HuH-7.5 (cell line): ENCODE measurements around the gene SCEL.
"Not testable (repeated sequence)": the region's sequence is repeated elsewhere in the genome, so short reads cannot be mapped to it uniquely, and the experiment has no call there.

Source experiments
- DNase-seq: peaks from one replicate; pipeline ENCODE4 v3.0.0; 2011; ENCODE audit warnings: low spot score

Gene SCEL, protein sequence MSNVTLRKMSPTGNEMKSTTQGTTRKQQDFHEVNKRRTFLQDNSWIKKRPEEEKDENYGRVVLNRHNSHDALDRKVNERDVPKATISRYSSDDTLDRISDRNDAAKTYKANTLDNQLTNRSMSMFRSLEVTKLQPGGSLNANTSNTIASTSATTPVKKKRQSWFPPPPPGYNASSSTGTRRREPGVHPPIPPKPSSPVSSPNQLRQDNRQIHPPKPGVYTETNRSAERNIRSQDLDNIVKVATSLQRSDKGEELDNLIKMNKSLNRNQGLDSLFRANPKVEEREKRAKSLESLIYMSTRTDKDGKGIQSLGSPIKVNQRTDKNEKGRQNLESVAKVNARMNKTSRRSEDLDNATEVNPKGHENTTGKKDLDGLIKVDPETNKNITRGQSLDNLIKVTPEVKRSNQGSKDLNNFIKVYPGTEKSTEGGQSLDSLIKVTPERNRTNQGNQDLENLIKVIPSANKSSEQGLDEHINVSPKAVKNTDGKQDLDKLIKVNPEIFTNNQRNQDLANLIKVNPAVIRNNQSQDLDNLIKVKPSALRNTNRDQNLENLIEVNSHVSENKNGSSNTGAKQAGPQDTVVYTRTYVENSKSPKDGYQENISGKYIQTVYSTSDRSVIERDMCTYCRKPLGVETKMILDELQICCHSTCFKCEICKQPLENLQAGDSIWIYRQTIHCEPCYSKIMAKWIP

DNA sequence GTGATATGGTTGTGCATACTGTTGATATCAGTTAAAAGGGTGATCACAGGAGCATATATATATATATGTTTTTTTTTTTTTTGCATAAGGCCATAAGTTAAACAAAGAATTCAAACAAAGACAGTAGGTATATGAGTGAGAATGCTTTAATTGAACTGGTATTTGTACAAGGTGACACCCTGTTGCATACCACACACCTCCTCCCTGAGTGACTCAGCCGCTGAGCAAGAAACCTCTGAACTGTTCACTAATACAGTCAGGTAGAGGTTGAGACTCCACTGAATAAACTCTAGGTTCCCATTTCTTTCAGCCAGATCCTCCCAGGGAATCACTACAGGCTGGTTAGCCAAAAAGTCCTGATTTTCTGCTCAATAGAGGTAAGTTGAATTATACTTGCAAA, at the start of gene SCEL:
Gene SCEL, plus strand, starts transcription at position 259 of the 400 bp plus-strand sequence. CDS start 20,170 bp downstream, outside the sequence.
- no peak for DNase-seq

DNA sequence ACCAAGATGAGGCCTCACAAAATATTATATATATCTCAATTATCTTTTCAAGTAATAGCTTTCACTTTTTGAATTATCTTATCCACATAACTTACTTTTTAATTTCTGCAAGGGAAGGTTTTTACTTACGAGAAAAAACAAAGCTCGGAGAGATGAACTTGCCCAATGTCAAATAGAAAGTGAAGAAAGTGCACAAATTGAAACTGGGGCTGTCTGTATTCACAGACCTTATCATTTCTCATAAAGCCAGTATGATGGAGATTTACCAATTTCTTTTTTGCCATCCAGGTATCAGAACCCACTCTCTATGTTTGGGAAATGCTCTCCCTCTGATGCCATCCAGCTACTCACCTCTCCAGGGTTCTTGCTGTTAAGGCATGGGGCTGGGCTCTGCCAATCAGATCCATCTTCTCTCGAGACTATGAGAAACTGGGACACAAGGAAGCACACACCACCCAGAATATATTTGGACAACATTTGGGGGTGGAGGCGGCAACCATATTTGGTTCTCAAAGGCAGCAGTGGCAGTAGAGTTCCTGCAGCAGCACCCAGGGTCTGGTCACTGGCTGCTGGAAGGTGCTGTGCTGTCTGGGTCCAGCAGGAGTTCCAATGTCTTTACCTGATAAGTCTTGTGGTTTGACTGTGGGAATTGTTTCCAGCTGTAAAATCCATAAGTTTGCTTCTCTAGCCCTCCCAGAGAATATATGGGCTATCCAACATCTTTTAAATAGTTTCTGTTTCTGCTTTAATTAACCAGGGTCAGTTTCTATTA, 45.8 kb upstream of the SCEL start:
- DNase-seq, result no peak

DNA sequence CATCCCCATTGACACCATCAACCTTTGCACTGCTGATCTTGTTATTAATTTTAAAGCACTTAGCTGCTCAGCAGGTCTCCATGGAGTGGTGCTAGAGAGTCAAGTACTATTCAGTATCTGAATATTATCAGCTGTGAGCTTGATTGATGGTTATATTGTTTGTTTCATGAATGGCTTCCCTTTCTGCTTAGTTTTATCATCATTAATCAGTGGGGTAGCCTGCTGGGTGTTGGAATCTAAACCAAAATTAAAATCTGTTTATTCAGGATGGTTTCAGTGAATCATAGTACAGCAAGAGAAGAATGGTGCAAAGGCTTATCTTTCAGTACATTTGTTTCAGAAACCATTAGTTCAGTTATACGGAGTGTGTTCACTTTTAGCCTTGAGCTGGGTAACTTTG, 42.5 kb upstream of the SCEL start:
- no peak for DNase-seq

DNA sequence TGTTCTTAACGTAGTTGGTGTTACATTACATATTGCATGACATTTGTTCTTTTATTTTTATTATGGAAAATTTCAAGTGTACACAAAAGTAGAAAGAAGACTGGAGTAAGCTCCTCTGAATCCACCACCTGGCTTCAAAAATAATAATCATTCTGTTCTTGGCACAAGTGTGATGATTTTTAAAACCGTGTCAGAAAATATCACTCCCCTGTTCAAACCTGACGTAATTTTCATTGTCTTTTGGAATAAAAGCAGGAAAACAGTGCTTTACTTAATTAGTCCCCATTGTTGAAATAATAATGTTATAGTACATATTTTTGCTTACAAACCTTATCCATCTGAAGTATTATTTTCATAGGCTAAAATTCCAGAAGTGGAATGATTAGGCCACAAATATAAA, 41.3 kb upstream of the SCEL start:
- DNase-seq, result no peak

DNA sequence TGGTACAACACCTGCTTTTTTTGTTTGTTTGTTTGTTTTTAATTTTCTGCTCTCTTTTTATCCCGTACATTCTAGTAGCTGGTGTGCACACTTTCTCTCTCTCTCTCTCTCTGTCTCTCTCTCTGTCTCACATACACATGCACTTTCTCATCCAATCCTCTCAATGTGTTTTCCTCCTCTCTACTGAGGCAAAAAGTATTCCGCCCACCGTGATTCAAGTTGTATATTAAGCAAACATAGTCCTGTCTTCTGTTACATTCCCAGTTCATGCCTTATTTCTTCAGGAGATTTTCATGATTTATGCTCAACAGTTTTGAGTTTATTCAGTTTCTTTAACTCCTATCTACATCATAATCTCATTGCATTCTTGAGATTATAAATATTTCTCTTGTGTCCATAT, 38.2 kb upstream of the SCEL start:
- DNase-seq, result no peak

DNA sequence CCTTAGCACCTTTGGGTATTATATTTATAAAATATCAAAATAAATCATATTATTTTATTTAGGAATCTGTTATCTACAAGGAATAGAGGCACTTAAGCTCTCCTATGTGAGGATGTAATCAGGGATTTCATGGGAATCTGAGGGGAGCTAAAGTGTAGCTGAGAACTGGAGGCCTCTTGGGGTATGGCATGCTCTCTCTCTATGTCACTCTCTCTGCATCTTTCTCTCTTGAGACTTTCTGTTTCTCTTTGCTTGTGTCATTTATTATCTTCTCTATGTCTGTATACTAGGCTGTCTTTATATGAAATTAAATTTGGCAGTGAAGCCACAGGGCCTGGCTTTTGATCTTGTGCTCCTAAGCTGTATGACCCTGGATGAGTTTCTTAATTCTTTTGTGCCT, 37.7 kb upstream of the SCEL start:
- DNase-seq, result no peak

DNA sequence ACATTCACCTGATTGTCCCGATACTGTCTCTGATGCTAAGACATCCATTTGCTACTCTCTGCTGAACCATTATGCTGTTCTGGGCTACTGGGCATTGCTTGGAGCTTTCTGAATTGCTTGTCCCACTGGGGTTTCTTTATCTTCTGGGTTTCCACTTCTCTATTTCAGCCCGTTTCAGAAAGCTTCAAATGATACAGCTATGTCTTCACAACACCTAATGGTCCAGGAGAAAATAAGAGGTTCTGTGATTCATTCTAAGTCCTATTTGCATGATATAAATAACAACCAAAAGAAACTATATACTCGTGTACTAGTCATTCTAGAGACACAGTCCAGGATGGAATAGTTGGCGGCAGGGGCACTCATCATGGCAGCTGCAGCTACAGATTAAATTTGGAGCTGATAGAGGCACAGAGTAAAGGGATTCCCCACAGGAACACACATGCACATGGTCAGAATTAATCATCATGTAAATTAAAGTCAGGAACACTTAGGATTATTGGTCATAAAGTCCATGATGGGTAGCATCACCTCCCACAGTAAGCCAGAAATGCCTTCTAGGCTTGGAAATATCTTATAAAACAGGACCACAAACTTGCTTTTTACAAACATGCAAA, 33.3 kb upstream of the SCEL start:
- no peak for DNase-seq

DNA sequence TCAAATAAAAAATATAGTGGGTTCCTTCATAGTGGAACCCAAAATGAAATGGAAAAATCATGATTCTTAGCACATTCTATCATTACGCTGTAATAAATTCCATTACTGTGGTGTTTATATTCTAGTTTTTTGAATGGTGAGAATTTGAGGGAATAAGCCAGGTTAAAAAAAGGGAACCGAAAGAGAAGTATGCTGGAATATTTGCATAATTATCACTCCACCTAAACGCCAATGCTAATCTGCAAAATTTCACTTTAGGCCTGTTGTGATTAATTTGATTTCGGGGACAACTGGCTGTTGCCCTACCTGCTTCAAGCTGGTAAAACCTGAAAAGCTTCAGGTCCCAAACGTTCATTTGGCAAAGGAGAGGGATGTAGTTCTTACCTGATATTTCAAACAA, 32.1 kb upstream of the SCEL start:
- DNase-seq, result no peak

DNA sequence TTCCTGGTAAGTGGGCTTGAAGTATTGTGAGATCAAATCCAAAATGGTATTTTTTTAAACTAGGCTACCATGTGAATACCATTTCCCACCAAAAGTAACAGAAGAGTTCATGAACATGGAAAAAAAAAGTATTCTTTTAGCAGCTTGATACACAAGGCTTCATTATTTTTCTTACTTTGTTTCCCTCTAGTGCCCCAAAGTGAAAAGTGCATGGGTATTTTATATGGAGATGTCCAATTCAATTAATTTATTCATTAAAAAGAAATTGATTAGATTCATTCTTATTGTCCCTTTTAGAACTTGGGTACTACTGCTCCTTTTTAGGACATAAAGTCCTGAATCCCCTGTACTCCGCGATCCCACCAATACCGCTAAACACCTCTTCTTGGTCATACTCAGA, 28.6 kb upstream of the SCEL start:
- DNase-seq, result no peak

DNA sequence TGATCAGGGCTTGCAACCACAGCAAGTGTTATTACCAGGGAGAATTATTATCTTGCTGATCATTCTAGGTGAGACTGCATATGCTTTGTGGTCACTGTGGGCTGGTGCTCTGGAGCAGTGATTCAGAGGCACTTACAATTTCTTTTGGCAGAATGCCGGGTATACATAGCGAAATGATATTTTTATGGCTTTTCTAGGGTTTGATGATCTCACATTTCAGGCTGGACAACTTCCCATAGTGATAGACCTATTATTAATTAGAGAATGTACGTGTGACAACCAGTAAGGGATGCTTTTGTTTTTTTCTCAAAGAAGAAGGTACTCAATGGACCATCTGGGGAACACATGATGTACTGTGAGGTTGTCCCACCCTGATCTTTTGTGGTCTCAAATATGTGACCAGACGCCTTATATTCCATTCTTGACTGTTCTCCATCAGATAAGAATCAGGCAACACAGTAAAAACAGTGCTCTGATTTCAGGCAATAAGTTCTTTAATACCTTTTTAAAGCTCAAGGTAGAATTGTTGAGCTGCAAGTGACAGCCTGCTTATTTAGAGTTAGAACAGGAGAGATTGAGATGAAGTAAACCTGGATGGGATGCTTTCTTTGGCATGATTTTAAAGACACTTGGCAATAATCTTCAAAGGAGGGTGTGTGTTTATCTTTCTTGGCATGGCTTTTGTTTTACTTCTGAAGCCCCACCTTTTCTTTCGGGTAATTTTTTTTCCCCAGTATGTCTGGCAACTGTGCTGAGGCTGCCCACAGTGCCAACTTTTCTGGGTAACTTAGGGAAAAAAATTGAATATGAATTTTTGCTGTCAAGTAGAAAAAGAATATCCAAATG, 27.4 kb upstream of the SCEL start:
- no peak for DNase-seq

DNA sequence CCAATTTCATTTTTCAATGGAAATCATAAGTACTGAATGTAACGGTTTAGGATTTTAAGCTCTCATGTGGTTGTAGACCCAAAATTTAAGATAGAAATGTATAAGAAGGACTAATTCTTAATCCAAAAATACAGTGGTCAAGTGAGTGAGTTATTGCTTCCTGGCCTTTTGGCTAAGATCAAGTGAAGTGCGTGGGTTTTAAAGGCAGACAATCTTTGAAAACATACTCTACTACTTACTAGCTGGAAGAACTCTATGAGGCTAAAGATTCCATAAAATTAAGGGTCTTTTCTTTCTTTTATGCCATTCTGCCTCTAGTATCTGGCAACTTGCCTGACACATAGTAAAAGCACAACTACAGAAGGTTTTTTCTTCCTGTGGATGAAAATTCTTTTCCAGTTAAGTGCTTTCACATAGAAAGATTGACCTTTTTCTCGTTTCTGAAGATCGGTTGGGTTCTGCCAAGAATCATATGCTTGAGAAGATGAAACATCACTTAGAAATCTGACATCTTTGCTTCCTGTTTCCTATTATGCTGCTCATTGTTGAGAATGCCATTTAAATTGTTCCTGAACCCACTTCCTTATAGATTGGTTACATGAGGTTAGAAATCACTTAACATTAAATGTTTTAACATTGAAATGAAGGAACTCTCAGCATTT, 26.4 kb upstream of the SCEL start:
- no peak for DNase-seq

DNA sequence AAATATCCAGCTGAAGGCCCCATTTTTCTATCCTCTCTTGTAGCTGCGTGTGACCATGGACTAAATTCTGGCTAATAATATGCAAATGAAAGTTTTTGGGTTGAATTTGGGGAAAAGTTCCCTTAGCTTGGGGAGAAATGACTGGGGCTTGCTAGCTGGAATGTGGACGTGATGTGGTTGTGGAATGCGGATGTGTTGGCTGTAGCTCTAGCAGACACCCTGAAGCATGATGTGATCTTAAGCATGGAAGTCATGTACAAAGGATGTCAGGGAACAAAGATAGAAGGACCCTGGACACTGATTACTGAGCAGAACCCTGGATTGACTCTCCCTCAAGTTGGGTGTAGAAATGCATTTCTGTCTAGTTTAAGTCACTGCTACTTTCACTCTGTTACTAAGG, 25.4 kb upstream of the SCEL start:
- DNase-seq, result no peak

DNA sequence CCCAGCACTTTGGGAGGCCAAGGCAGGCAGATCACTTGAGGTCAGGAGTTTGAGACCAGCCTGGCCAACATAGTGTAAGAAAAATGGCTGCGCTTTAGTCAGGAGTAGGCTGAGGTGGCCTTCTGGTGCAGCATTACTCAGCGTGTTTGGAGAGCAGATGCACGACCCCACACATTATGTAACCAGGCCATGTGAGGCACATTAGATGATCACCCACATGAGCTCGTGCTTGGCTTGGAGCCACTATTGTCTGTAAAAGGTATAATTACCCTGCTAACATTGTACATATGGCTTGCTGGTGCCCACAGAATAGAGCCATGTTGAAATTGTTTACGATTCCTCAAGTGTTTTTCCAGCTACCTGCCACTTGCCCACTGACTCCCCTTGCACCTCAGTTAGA, 24.0 kb upstream of the SCEL start:
- no peak for DNase-seq

DNA sequence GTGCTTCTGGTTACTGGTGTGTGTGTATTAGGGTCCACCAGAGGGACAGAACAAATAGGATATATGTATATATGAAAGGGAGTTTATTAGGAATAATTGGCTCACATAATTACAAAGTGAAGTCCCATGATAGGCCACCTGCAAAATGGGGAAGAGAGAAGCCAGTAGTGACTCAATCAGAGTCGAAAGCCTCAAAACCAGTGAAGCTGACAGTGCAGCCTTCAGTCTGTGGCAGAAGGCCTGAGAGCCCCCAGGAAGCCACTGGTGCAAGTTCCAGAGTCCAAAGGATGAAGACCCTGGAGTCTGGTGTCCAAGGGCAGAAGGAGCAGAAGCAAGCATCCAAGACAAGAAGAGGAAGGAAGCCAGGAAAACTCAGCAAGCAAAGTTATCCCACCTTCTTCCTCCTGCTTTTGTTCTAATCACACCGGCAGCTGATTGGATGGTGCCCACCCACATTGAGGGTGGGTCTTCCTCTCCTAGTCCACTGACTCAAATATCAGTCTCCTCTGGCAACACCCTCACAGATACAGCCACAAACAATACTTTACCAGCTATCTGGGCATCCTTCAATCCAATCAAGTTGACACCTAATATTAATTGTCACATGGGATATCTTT, 21.7 kb upstream of the SCEL start:
- DNase-seq, result no peak

DNA sequence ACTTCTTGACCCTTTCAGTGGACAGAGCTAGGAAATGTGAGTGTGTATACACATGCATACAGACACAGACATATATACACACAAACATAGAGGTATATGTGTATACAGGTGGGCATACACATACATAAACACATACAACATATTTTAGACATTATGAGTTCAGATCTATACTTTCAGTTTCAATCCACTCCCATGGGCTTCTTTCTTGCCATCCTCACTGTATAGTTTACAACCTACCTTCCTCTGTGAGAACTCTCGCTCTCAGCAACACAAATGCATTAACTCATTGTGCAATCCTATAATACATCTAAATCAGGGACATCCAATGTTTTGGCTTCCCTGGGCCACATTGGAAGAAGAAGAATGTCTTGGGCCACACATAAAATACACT, 21.2 kb upstream of the SCEL start:
- DNase-seq, result no peak

DNA sequence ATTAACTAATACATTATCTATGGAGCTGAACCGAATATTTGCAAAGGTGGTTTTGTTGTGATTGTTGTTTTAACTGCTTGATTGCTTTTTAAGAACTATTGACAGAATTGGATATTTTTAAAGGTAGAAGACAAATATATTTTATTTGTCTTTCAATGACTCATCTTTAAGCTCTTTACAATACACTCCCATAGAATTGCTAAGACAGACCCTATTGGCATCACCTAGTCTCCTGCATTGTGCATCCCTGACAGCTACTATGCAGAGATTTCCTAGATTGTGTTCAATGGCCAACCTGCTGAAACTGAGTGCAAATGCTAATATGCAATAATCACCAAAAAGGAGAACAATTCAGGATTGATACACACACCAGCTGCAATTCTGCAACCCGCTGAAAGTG, 19.7 kb upstream of the SCEL start:
- DNase-seq, result no peak

DNA sequence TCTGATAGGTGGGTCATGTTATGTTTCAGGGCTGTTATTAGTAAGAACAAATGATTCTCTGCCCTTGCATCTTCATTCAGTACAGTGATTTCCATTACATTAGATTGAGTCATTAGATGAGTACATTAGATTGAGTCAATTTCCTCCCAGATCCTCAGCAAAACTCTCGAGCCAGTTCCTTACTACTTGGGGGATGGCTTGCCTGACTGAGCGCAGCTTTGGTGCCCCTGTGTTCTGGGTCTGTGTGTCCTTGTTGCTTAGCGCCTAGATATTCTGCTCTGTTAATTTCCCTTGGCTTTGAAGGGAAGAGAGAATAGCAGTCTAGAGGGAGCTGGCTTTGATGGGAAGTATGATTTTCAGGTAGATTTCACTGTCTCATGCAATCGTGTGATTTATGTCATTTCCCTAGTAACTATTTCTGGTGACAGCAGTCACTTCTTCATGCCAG, 19.1 kb upstream of the SCEL start:
- no peak for DNase-seq

DNA sequence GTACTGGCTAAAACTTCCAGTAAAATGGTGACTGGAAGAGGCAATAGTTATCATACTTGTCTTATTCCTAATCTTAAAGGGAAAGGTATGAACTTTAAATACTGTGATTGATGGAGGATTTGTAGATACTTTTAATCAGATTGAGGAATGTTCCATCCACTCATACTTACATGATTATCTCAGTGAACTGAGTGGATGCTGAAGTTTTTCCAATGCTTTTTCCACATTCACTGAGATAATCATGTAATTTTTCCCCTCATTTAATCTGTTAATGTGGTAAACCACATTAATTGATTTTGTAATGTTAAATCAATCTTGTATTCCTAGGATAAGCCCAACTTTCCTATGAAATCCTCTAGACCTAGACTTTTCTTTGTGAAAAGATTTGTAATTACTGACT, 17.2 kb upstream of the SCEL start:
- DNase-seq, result no peak

DNA sequence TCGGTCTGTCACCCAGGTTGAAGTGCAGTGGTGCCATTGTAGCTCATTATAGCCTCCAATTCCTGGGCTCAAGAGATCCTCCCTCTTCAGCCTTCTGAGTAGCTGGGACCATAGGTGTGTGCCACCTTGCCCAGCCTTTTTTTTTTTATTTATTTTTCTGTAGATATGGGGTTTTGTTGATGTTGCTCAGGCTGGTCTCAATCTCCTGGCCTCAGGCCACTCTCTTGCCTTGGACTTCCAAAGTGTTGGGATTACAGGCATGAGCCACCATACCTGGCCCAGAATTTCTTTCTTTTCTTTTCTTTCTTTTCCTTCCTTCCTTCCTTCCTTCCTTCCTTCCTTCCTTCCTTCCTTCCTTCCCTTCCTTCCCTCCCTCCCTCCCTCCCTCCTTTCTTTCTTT, 16.1 kb upstream of the SCEL start:
- DNase-seq, result not testable (repeated sequence)

DNA sequence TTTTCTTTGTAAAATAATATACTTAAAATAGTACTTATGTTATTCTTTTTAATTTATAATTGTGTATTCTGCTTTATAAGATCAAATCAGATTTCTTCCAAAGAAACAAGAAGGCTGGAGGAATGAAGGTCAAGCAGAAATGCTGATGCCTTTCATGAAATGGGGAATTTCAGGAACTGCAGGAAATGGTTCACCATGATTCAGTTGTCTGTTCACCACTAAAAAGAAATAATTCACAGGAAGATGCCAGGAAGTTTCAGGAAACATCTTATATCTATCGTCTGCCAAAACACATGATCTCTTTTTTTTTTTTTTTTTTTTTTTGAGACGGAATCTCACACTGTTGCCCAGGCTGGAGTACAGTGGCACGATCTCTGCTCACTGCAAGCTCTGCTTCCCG, 15.7 kb upstream of the SCEL start:
- DNase-seq, result no peak

DNA sequence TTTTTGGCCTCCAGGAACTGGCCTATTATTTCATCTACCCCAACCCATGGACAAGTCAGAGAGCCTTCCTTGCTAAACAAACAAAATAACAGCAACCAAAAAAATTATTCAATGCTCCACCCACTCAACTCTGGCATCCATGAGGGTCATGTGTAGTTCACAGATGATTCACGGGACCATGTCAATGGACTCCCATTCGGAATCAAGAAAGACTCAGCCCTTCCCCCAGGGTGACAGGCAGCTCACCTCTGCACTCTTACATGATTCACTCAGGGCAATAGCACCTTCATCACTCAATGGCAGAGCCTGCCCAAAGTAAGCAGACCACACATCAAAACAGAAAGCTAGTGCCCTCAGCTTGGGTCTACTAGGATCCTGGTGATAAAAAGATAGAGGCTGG, 14.3 kb upstream of the SCEL start:
- no peak for DNase-seq
